Daoy (cell line): Measurements from ENCODE around the gene QSOX1. TPM values are rescaled to one million over a fixed set of nuclear protein-coding genes. Genes with fewer than 3 reads are reported as not detected.
"Not testable (repeated sequence)": the region's sequence is repeated elsewhere in the genome, so short reads cannot be mapped to it uniquely, and the experiment has no call there.

Experiments used
- DNase-seq: peaks from one replicate; pipeline ENCODE4 v3.0.0-alpha.2; 2015; ENCODE audit warnings: low read depth
- total RNA-seq: library from RNA; depleted of rRNA; stranded (reverse); fragments of >200 nt; shearing (Covaris generic); gene quantifications from 2 replicates; pipeline ENCODE4 v1.2.3, GENCODE V29; 2014; rRNA removed

QSOX1 gene, protein sequence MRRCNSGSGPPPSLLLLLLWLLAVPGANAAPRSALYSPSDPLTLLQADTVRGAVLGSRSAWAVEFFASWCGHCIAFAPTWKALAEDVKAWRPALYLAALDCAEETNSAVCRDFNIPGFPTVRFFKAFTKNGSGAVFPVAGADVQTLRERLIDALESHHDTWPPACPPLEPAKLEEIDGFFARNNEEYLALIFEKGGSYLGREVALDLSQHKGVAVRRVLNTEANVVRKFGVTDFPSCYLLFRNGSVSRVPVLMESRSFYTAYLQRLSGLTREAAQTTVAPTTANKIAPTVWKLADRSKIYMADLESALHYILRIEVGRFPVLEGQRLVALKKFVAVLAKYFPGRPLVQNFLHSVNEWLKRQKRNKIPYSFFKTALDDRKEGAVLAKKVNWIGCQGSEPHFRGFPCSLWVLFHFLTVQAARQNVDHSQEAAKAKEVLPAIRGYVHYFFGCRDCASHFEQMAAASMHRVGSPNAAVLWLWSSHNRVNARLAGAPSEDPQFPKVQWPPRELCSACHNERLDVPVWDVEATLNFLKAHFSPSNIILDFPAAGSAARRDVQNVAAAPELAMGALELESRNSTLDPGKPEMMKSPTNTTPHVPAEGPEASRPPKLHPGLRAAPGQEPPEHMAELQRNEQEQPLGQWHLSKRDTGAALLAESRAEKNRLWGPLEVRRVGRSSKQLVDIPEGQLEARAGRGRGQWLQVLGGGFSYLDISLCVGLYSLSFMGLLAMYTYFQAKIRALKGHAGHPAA
- 155 and 172 TPM in 2 replicates for total RNA-seq

DNA sequence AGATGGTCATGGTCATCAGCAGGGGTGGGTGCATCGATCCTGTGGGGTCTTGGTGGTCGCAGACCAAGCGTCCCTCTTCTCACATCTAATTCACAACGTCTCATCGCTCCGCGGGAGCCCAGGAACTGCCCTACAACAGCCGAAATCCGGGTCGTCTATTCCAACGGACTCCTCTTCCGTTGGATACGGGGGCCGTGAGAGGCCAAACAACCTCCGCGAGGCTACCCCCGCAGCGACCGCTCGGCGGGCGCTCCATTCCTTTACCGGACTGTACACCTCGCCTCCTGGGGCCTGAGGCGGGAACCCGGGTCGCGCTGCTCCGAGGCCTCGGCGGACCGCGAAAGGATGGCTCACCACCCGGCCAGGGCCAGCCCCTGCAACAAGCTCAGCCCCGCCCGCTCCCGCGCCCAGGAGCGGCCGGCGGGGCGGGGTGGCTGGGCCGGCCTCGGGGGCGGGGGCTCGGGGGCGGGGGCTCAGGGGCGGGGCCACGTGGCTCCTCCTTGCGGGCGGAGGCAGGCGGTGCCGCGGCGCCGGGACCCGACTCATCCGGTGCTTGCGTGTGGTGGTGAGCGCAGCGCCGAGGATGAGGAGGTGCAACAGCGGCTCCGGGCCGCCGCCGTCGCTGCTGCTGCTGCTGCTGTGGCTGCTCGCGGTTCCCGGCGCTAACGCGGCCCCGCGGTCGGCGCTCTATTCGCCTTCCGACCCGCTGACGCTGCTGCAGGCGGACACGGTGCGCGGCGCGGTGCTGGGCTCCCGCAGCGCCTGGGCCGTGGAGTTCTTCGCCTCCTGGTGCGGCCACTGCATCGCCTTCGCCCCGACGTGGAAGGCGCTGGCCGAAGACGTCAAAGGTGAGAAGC is at the start of gene QSOX1:
Gene QSOX1, plus strand, starts transcription at position 545 of the 857 bp plus-strand sequence. Its CDS starts 39 bp downstream, at position 584.
- peak; percentile 95 for DNase-seq

DNA sequence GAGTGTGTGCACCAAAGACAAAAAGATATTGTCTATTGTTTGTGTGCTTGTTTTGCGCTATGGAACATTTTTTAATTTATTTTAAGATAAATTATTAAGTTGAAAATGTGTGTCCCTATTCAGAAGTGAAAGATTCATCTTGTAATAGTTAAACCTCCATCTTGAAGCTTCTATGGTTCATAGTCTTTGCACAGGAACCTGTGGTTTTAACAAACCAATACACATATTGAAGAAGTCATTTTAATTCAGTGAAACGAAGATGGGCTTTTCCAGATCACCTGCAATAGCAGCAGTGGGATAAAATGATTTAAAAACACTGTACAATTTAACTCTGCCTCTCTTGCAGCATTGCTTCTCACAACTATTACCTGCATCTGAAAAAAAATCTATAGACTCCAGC is 42.6 kb upstream of the QSOX1 start:
- DNase-seq = no peak

DNA sequence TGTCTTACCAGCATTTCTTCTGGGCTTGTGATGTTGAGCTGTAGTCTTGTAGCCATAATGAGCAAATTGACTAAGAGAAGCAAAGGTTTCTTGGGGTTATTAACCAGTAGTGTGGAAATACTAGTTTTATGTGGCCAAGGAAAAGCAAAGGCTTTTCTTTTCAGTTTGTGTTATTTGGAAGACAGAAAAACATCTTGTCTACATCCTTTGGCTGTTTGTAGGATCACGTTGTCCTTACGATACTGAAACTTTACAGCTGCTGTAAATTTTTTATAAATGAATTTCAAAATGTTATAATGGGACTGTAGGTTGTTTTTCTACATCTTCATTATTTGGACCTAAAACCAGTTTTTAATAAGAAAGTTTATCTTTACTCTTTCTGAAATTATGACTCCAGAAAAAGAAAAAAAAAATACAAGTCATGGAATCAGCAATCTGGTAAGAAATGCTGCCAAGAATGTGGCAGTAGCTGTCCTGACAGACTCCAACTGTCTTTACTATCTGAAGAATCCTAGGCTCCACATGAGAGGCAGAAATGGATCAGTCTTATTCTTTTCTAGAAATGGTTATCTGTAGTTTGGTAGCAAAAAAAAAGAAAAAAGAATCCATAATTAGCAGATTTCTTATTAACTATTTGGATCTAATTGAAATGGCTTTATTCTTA is 41.6 kb upstream of the QSOX1 start:
- no peak for DNase-seq

DNA sequence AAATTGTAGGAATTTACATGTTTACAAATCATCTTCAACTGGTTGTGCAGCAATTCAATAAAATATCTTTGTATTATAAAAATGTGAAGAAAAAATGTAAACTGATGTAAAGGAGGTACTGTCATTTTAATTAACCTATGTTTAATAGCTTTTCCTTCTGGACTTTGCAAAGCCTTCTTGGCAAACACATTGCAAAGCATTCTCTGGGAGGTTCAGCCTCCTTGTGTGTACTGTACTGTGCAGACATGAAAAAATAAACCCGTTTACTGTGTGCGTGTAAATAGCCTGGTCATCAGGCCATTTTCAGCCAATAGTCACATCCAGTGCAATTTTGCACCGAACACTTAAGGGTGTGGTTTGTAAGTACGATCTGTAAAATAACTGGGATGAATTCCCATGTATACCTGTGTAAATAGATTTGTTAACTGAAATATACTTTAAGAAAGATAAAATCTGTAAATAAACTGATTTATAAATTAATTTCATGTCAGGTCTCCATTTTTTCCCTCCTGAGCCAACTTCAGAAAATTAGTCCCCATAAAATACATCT is 40.2 kb upstream of the QSOX1 start:
- DNase-seq = no peak

DNA sequence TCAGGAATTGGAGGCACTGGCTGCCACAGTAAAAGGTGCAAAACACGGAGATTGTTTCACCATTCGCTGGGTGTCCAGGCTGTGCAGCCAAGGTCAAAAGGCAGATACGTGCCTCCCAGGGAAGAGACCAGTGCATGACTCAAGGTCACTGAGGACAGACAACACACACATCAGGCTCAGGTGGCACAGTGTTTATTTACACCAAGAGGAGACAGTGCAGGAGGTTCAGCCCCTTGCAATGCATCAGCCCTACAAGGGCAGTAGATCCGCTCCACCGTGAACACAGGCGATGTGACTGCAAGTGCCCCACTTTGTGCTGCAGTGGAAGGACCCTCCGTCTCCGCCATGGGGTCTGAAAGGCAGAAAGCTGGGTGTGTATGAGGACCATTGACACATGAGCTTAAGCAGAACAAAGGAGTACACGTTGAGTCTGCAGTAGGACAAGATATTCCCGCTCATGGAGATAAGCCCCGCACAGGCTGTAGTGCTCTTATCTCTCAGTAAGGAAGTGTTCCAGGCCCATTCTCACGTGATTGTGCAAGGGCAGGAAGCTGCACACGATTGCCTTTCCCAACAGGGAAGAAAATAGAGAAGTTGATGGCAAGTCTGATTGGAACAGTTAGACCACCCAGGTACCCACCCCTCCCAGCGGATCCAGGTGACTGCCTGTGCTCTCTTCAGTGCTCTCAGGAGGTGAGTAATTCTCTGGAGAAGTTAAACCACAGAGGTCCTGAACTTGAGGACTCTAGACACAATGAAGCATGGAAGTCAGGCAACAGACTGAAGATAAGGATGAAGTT is 37.5 kb upstream of the QSOX1 start:
- DNase-seq = no peak

DNA sequence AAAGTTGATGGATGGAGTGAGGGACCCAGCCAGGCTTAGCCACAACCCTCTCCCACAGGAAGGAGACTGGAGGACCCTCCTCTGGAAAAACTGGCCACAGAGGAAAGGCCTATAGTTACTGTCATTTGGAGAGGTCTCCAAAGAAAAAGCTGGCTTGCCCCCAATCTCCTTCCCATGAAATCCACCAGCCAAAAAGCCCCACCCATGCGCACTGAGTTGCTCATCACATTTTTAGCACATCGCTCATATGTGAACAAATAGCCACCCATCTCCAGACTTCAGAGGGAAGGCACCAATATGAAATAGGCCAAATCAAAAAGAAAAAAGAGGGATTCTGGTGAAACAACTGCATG is 36.9 kb upstream of the QSOX1 start:
- DNase-seq = peak; percentile 65

DNA sequence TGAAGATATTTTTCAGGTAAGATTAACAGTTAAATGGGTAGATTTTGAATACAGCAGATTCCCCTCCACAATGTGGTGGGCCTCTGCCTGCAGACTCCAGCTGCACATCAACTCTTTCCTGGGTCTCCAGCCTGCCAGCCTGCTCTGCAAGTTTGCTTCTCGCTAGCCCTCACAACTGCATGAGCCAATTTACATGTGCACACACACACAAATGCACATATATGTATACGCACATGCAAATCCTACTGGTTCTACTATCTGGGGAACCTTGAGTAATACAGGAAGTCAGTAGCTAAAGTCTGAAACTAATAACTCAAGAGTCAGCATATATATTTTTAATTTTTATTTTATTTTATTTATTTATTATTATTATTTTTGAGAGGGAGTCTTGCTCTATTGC is 34.8 kb upstream of the QSOX1 start:
- no peak for DNase-seq

DNA sequence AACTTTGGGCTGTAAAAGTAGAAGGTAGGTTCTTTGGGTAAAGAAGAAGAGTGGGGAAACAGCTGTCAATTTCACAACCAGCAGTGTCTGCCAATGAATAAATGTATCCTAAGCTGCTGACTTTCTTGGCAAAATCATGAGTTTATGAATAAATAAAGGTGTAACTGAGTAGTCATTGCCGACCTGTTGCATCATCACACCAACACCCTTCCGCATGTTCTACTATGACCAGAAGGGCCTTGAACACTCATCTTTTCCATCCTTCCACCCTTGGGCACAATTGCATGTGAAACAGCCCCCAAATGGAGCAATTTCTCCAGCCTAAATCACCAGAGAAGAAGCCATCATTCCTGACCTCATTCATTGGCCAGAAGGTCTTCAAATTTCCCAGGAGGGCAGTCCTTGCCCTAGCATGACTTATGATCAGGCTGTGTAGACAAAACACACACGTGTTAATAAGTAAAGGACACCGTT is 31.2 kb upstream of the QSOX1 start:
- no peak for DNase-seq

DNA sequence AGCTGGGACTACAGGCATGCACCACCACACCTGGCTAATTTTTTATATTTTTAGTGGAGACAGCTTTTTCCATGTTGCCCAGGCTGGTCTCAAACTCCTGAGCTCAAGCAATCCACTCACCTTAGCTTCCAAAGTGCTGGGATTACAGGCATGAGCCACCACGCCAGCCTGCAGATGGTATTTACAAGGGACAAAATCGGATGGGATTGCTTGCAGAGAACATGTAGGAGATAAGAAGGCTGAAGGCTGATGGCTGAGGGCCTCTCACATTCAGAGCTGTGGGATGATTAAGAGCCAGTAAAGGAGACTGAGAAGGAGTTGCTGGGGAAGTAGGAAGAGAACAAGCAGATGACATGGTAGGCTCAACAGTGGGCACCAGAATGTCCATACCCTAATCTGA is 24.0 kb upstream of the QSOX1 start:
- DNase-seq = no peak

DNA sequence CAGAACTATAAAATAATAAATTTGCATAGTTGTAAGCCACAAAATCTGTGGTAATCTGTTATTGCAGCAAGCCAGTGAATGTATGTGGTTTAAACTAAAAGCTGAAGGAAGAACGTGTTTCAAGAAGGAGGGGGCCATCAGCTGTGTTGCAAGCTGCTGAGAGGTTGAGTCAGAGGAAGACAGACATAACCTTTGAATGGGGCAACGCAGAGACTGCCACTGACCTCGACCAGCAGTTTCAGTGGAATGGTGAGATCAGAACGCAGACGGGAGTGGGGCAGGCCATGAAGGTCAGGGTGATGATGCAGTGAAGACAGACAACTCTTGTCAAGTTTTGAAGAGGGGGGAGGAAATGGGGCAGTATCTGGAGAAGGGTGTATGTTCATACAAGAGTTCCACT is 23.2 kb upstream of the QSOX1 start:
- no peak for DNase-seq

DNA sequence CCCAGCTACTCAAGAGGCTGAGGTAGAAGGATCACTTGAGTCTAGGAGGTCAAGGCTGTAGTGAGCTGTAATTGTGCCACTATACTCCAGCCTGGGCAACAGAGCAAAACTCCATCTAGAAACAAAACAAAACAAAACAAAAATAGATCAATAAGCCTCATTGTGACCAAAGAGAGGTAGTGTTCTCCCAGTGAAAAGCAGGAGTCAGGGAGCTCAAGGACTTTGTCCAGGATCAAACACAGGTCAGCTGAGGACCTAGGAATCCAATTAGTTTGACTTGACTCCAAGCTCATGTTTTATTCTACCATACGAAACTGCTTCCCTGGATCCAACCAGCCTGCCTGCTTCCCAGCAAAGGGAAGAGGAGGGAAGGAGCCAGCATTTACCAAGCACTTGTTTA is 21.5 kb upstream of the QSOX1 start:
- DNase-seq = no peak

DNA sequence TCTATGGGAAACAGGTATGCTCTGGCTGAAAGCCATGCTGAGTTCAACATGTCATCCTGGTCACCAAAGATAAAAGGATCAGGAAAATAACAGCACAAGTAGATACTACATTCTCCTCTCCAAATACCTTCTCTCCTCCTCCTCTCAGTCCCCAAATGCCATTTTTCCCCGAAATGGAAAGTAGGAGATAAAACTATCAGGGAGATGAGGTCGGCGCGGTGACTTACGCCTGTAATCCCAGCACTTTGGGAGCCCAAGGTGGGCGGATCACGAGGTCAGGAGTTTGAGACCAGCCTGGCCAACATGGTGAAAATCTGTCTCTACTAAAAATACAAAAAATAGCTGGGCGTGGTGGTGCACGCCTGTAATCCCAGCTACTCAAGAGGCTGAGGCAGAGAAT is 21.0 kb upstream of the QSOX1 start:
- not testable (repeated sequence) for DNase-seq

DNA sequence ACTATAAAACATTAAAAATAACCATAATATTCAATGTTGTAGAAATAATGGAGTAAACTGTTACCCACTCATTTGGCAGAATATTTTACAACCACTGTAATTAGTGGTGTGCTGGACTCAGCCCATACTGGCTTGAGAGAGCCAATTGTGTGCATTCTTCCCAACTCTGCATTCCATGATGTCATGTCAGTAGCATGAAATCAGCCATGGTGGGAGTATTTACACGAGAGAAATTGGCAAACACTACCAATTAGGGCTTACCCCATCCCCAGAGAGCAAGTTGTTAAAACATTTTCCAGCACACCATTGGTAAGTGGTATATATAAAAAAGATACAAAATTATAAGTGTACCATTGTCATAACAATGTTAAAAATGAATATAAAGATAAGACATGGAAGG is 19.1 kb upstream of the QSOX1 start:
- no peak for DNase-seq

DNA sequence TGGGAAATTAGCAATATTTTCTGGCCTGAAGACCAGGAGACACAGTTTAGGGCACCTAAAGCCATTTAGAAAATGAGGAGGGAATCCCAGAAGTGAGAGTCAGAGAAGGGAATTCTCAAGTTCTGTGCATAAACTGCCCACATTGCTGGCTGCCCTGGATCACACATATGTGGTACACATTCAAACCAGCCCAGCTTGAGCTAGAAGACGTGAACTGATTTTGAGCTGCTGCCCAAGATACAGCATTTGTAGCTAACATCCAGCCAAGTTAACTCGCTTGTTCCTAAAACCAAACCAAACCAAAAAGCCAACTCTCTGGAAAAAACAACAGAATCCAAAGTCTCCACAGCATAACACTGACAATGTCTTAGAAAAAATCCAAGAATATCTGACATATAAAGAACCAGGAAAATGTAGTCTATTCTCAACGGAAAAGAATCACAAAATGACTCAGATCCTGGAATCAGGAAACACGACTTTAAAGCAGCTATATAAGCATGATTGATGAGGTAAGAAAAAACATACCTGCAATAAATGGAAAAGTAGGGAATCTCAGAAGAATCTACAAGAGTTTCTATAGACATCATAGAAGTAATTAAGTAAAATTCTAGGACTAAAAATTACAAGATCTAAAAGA is 18.2 kb upstream of the QSOX1 start:
- no peak for DNase-seq

DNA sequence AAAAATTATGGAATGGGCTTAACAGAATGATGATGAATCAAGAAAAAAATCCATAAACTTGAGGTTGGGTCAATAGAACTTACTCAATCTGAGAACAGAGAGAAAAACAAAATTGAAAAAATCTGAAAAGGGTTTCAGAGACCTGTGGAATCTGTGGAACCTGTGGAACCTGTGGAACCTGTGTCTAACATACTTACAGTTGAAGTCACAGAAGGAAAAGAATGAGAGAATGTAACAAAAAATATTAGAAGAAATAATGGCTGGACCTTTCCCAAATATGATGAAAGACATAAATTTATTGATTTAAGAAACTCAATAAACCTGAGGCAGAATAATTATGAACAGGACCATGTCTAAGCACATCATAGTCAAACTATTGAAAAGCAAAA is 17.7 kb upstream of the QSOX1 start:
- DNase-seq = no peak

DNA sequence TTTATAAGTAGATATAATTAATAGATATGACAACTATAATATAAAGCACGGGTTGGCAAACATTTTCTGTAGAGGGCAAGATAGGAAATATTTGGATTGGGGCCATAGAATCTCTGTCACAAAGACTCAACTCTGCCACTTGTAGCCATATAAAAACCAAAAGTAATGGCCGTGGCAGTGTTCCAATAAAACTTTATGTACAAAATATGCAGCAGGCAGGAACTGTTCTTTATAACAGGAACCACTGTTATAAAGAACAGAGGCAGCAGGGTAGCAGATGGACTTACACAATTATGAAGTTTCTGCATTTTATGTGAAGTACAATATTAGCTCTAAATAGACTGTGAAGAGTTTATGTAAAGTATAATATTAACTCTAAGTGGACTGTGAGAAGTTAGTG is 16.9 kb upstream of the QSOX1 start:
- no peak for DNase-seq

DNA sequence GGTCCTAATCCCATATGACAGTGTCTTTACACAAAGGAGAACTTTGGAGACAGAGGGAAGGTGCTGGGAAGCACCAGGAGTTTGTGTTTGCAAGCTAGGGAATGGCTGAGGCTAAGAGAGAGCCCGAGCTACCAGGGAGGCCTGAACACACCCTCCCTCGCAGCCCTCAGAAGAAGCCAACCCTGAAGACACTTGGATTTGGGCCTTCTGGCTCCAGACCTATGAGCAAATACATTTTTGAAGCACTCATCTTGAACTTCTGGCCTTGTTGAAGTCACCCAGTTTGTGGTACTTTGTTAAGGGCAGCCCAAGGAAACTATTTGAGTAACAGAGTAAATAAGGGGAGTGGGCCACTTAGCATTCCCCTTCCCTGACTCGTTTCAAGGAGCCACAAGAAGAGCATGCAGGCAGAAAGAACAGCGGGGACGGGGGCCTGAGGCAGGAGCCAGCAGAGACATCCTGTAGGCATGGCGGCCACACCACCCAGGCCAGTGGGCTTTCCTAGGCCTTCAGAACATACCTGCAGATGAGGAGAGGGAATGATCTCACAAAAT is 13.2 kb upstream of the QSOX1 start:
- no peak for DNase-seq

DNA sequence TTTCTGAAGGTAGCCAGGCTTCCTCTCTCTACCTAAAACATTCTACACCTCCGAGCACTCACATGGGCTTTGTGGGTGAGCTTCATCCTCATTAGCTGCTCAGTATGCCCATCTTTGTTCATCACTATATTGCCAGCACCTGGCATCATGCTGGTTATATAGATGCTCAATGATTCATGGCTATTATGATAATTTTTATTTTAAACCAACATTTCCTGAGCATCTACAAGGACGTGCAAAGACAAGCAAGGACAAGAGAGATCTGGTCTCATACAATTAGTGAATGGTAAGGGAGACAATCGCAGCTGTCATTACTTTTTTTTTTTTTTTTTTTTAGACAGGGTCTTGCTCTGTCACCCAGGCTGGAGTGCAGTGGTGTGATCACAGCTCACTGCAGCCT is 11.3 kb upstream of the QSOX1 start:
- DNase-seq = no peak

DNA sequence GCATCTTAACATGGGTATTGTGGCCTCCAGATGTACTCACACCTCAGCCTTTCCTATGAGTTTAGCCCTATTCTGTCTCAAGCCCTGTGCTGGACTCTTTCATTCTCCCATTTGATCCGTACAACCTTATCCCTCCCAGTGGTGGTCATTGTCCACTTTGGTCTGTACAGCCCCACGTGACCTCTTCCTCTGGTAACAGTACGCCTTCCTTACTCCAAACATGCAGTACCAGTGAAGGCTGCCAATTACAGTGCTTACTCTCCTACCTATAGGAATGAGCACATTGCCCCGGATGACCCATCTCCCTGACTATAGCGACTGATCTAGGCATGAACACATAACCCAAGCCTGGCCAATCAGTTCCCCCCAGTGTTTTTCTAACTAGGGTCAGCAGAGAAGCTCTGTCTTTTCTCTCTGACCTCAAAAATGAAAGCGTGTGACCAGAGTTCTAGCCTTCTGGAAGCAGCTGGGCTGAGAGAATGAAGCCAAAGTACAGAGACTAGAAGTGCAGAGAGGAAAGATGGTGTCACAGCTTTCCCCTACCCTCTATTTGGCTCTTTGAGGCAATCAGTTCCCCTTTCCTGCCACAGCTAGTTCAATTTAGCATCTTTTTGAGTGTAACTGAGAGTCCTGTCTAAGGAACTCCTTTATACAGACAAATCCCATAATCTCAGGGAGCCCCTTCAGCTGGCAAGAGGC is 9.9 kb upstream of the QSOX1 start:
- DNase-seq = no peak
